H9 (cell line): Measurements from ENCODE around the gene CADM1. TPM values are rescaled to one million over a fixed set of nuclear protein-coding genes. Genes with fewer than 3 reads are reported as not detected.

Source experiments
- DNase-seq: peaks from one replicate; pipeline ENCODE4 v3.0.0-alpha.2; 2017
- H2AFZ ChIP-seq: one replicate; pipeline ENCODE4 v1.6.1; 2013; ENCODE audit warnings: mild to moderate bottlenecking, low read length, control low read depth, moderate library complexity
- H2AK5ac ChIP-seq: 2 replicates; pipeline ENCODE4 v1.6.1; 2013; ENCODE audit warnings: low read length, control low read depth, mixed read lengths; ENCODE audit not compliant: insufficient read length
- H2BK120ac ChIP-seq: one replicate; pipeline ENCODE4 v1.6.1; 2013; ENCODE audit warnings: low read depth, mild to moderate bottlenecking, low read length, control low read depth, inconsistent platforms; ENCODE audit not compliant: poor library complexity, severe bottlenecking
- H2BK12ac ChIP-seq: 2 replicates; pipeline ENCODE4 v1.6.1; 2013; ENCODE audit warnings: low read length, control low read depth, mixed read lengths, low read depth; ENCODE audit not compliant: insufficient read length
- H2BK15ac ChIP-seq: 2 replicates; pipeline ENCODE4 v1.6.1; 2013; ENCODE audit warnings: low read depth, low read length, control low read depth
- H2BK20ac ChIP-seq: one replicate; pipeline ENCODE4 v1.6.1; 2013; ENCODE audit warnings: low read depth, mild to moderate bottlenecking, low read length, control low read depth, inconsistent platforms; ENCODE audit not compliant: poor library complexity, severe bottlenecking
- H2BK5ac ChIP-seq: 2 replicates; pipeline ENCODE4 v1.6.1; 2013; ENCODE audit warnings: low read length, control low read depth, mixed read lengths; ENCODE audit not compliant: insufficient read length
- H3K14ac ChIP-seq: 2 replicates; pipeline ENCODE4 v1.6.1; 2013; ENCODE audit warnings: low read length, control low read depth; ENCODE audit not compliant: insufficient read depth
- H3K18ac ChIP-seq: 2 replicates; pipeline ENCODE4 v1.6.1; 2013; ENCODE audit warnings: low read depth, mild to moderate bottlenecking, mixed read lengths, low read length, control low read depth; ENCODE audit not compliant: insufficient read length
- H3K23ac ChIP-seq: 2 replicates; pipeline ENCODE4 v1.6.1; 2013; ENCODE audit warnings: low read length, control low read depth, mixed read lengths, low read depth; ENCODE audit not compliant: insufficient read length
- H3K23me2 ChIP-seq: 2 replicates; pipeline ENCODE4 v1.6.1; 2013; ENCODE audit warnings: low read depth, mild to moderate bottlenecking, mixed read lengths, low read length, control low read depth; ENCODE audit not compliant: insufficient read length, poor library complexity, severe bottlenecking
- H3K27ac ChIP-seq: 2 replicates; pipeline ENCODE4 v1.5.1; 2013; ENCODE audit warnings: low read length, control low read depth, mixed read lengths, low read depth; ENCODE audit not compliant: insufficient read length
- H3K27me3 ChIP-seq: 2 replicates; pipeline ENCODE4 v1.6.1; 2013; ENCODE audit warnings: low read length, control low read depth, inconsistent platforms; ENCODE audit not compliant: insufficient read depth
- H3K4ac ChIP-seq: 2 replicates; pipeline ENCODE4 v1.6.1; 2013; ENCODE audit warnings: low read depth, mild to moderate bottlenecking, control low read depth, inconsistent platforms, low read length, moderate library complexity
- H3K4me1 ChIP-seq: 2 replicates; pipeline ENCODE4 v1.6.1; 2013; ENCODE audit warnings: low read length, control low read depth, inconsistent platforms; ENCODE audit not compliant: insufficient read depth
- H3K4me2 ChIP-seq: 2 replicates; pipeline ENCODE4 v1.6.1; 2013; ENCODE audit warnings: low read length, control low read depth, mixed read lengths; ENCODE audit not compliant: insufficient read length, insufficient read depth
- H3K56ac ChIP-seq: 2 replicates; pipeline ENCODE4 v1.6.1; 2013; ENCODE audit warnings: low read depth, mild to moderate bottlenecking, mixed read lengths, low read length, control low read depth; ENCODE audit not compliant: insufficient read length
- H3K79me1 ChIP-seq: 2 replicates; pipeline ENCODE4 v1.6.1; 2013; ENCODE audit warnings: low read depth, mild to moderate bottlenecking, moderate library complexity, low read length, control low read depth, inconsistent platforms; ENCODE audit not compliant: insufficient read depth, poor library complexity, severe bottlenecking
- H3K79me2 ChIP-seq: 2 replicates; pipeline ENCODE4 v1.6.1; 2013; ENCODE audit warnings: low read length, control low read depth, inconsistent platforms; ENCODE audit not compliant: insufficient read depth
- H3K9ac ChIP-seq: 2 replicates; pipeline ENCODE4 v1.6.1; 2013; ENCODE audit warnings: low read length, control low read depth, mixed read lengths; ENCODE audit not compliant: insufficient read length; ENCODE audit errors: extremely low read depth
- H3K9me3 ChIP-seq: one replicate; pipeline ENCODE4 v1.6.1; 2013; ENCODE audit warnings: low read depth, low read length, inconsistent platforms; ENCODE audit not compliant: control insufficient read depth
- H3T11ph ChIP-seq: one replicate; pipeline ENCODE4 v1.6.1; 2013; ENCODE audit warnings: mild to moderate bottlenecking, low read length, control low read depth, inconsistent platforms
- H4K20me1 ChIP-seq: one replicate; pipeline ENCODE4 v1.6.1; 2013; ENCODE audit not compliant: control insufficient read depth, insufficient read length, insufficient read depth
- H4K5ac ChIP-seq: 2 replicates; pipeline ENCODE4 v1.6.1; 2013; ENCODE audit warnings: low read depth, mild to moderate bottlenecking, mixed read lengths, low read length, control low read depth; ENCODE audit not compliant: insufficient read length
- H4K8ac ChIP-seq: replicated peaks from 2 replicates; pipeline ENCODE4 v1.6.1; 2013; ENCODE audit warnings: low read length, control low read depth, mixed read lengths, low read depth; ENCODE audit not compliant: insufficient read length
- H4K91ac ChIP-seq: 2 replicates; pipeline ENCODE4 v1.6.1; 2013; ENCODE audit warnings: low read depth, mild to moderate bottlenecking, moderate library complexity, mixed read lengths, low read length, control low read depth; ENCODE audit not compliant: insufficient read length
- H3K27ac Mint-ChIP-seq, 3 experiments: 2 replicates in 2 of 3; 3 replicates in 1 of 3; pipeline ENCODE4 v1.8.0; 2020 to 2021; ENCODE audit warnings: mixed read lengths in 3 of 3, mild to moderate bottlenecking in 1 of 3, moderate library complexity in 1 of 3
- H3K27me3 Mint-ChIP-seq: 2 replicates; pipeline ENCODE4 v1.8.0; 2021; ENCODE audit warnings: low read depth, mild to moderate bottlenecking, moderate library complexity, mixed read lengths
- H3K36me3 Mint-ChIP-seq, 3 experiments: 2 replicates in 2 of 3; 3 replicates in 1 of 3; pipeline ENCODE4 v1.8.0; 2020 to 2021; ENCODE audit warnings: low read depth in 3 of 3, mixed read lengths in 3 of 3; ENCODE audit not compliant: insufficient read depth in 1 of 3
- H3K4me1 Mint-ChIP-seq, 2 experiments: 2 replicates each; pipeline ENCODE4 v1.8.0; 2020; ENCODE audit warnings: mixed read lengths in 2 of 2
- H3K4me3 Mint-ChIP-seq, 2 experiments: 2 replicates in 1 of 2; 3 replicates in 1 of 2; pipeline ENCODE4 v1.8.0; 2020 to 2021; ENCODE audit warnings: mild to moderate bottlenecking in 2 of 2, mixed read lengths in 2 of 2, moderate library complexity in 1 of 2
- H3K9me3 Mint-ChIP-seq, 2 experiments: 2 replicates in 1 of 2; 3 replicates in 1 of 2; pipeline ENCODE4 v1.8.0; 2020; ENCODE audit warnings: mild to moderate bottlenecking in 2 of 2, mixed read lengths in 2 of 2, moderate library complexity in 1 of 2
- CTCF ChIP-seq: fragments of 200-600 bp; sonication (generic); conservative IDR thresholded peaks from 3 replicates; pipeline ENCODE4 v1.8.0; 2021; ENCODE audit warnings: antibody characterized with exemption, mild to moderate bottlenecking
- WGBS: extraction: QIAGEN DNeasy Blood & Tissue Kit; methylation state at CpG from one replicate; pipeline ENCODE4 v1.1.7; 2013; ENCODE audit warnings: missing lambda C conversion rate, low lambda C conversion rate, mixed read lengths; ENCODE audit not compliant: insufficient read length; ENCODE audit errors: extremely low coverage; 5-methylcytosine and 5-hydroxymethylcytosine counted together
- total RNA-seq: library from RNA; stranded (reverse); gene quantifications from 2 replicates; pipeline ENCODE4 v1.2.1, GENCODE V29; 2021

CADM1 gene
- total RNA-seq, 1 experiment from 2014 or later = 11.9 TPM

GRCh38 chr11:115500547-115501501 lies 3.4 kb downstream of the CADM1 start:
- Mint-ChIP-seq H3K4me3 (no peak overlapping the region), H3K27me3 (peaks cover 39% of the 10 kb centered on the region), H3K9me3 (no peaks in the 10 kb centered on the region), H3K27ac (no peak overlapping the region), H3K36me3 (no peaks in the 10 kb centered on the region), H3K4me1 (peaks cover 19 to 29% of the 10 kb centered on the region in 2 experiments)
- Histone ChIP-seq H4K91ac (no peak overlapping the region), H2AFZ (no peak overlapping the region), H2BK15ac (no peak overlapping the region), H3K4me2 (peak overlapping the region; percentile 17), H2BK5ac (no peak overlapping the region), H4K8ac (no peak overlapping the region), H3K14ac (no peak overlapping the region), H3K18ac (no peak overlapping the region), H3K9me3 (no peaks in the 10 kb centered on the region), H2BK120ac (no peak overlapping the region), H3K9ac (no peak overlapping the region), H2AK5ac (no peak overlapping the region), H4K20me1 (no peaks in the 10 kb centered on the region), H3K79me1 (no peaks in the 10 kb centered on the region), H3K56ac (no peak overlapping the region), H3K79me2 (no peaks in the 10 kb centered on the region), H3K4me1 (no peaks in the 10 kb centered on the region), H3K23me2 (peaks cover 24% of the 10 kb centered on the region), H2BK20ac (no peak overlapping the region), H3T11ph (no peak overlapping the region), H3K23ac (no peak overlapping the region), H3K27me3 (peaks cover 21% of the 10 kb centered on the region; the same call in 1 of the 2 replicates), H2BK12ac (no peak overlapping the region), H3K27ac (no peak overlapping the region), H4K5ac (no peak overlapping the region), H3K4ac (no peak overlapping the region)
- no peak for DNase-seq
- TF ChIP-seq CTCF = no peak
- WGBS = no CpG with 5 or more reads among the region's 14 CpGs
